Immature natural killer cell (primary cell): ENCODE measurements around the gene MELTF. TPM values are rescaled to one million over a fixed set of nuclear protein-coding genes. Genes with fewer than 3 reads are reported as not detected.

Experiments
- DNase-seq, 3 donors: peaks; one replicate each; pipeline ENCODE4 v3.0.0; 2022; ENCODE audit warnings: mixed read lengths in 1 of 3
- H3K27ac Mint-ChIP-seq, 6 donors: one replicate each; pipeline ENCODE4 v1.8.0; 2020; ENCODE audit warnings: mixed read lengths in 6 of 6, mild to moderate bottlenecking in 5 of 6, inconsistent platforms in 4 of 6, moderate library complexity in 3 of 6
- H3K27me3 Mint-ChIP-seq, 3 donors: one replicate each; pipeline ENCODE4 v1.8.0; 2020 to 2021; ENCODE audit warnings: low read depth in 3 of 3, mild to moderate bottlenecking in 3 of 3, mixed read lengths in 3 of 3, moderate library complexity in 3 of 3, inconsistent platforms in 1 of 3
- H3K36me3 Mint-ChIP-seq, 3 donors: one replicate each; pipeline ENCODE4 v1.8.0; 2020; ENCODE audit warnings: mixed read lengths in 3 of 3, inconsistent platforms in 2 of 3, mild to moderate bottlenecking in 2 of 3
- H3K4me1 Mint-ChIP-seq, 2 donors: one replicate each; pipeline ENCODE4 v1.8.0; 2020; ENCODE audit warnings: inconsistent platforms in 2 of 2, mild to moderate bottlenecking in 2 of 2, mixed read lengths in 2 of 2, moderate library complexity in 1 of 2
- H3K4me3 Mint-ChIP-seq, 5 donors: one replicate each; pipeline ENCODE4 v1.8.0; 2020; ENCODE audit warnings: mild to moderate bottlenecking in 5 of 5, mixed read lengths in 5 of 5, inconsistent platforms in 3 of 5, moderate library complexity in 3 of 5
- H3K9me3 Mint-ChIP-seq, 6 donors: one replicate each; pipeline ENCODE4 v1.8.0; 2020; ENCODE audit warnings: mild to moderate bottlenecking in 6 of 6, mixed read lengths in 6 of 6, inconsistent platforms in 4 of 6, moderate library complexity in 3 of 6
- polyA plus RNA-seq, 3 donors: library from polyadenylated mRNA; unstranded; fragments of 300-500 nt; fragmentation: Illumina TruSeq; gene quantifications; one replicate each; pipeline ENCODE4 v1.2.3, GENCODE V29; 2021

Gene MELTF
- polyA plus RNA-seq, 3 donors from 2014 or later: 1.1 to 1.3 TPM; not detected in 1

DNA sequence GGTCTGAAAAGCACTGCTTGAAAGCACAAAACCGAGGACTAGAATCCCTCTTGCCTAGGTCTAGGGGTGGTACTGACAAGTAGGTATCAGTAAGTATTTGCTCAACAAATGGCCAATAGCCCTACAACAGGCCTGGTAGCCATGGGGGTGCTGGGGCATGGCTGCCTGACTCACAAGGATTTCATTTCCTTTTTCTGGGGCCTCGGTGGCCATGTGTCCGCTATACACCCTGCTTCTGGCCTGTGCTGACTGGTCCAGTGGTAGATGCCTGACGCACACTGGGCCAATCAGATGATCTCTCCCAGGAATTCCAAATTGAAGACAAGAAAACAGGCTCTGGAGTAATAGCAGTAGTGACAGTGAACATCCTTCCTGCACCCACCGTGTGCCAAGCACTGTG is 29.4 kb downstream of the MELTF start:
- peaks cover 16 to 17% of the 10 kb centered on the region in 2 donors for H3K4me1 Mint-ChIP-seq
- H3K27me3 Mint-ChIP-seq: peaks cover 3% of the 10 kb centered on the region in 3 donors
- no peak for DNase-seq
- H3K36me3 Mint-ChIP-seq: no peaks in the 10 kb centered on the region
- no peaks in the 10 kb centered on the region for H3K9me3 Mint-ChIP-seq
- H3K27ac Mint-ChIP-seq: no peak overlapping the region
- H3K4me3 Mint-ChIP-seq: no peak overlapping the region

DNA sequence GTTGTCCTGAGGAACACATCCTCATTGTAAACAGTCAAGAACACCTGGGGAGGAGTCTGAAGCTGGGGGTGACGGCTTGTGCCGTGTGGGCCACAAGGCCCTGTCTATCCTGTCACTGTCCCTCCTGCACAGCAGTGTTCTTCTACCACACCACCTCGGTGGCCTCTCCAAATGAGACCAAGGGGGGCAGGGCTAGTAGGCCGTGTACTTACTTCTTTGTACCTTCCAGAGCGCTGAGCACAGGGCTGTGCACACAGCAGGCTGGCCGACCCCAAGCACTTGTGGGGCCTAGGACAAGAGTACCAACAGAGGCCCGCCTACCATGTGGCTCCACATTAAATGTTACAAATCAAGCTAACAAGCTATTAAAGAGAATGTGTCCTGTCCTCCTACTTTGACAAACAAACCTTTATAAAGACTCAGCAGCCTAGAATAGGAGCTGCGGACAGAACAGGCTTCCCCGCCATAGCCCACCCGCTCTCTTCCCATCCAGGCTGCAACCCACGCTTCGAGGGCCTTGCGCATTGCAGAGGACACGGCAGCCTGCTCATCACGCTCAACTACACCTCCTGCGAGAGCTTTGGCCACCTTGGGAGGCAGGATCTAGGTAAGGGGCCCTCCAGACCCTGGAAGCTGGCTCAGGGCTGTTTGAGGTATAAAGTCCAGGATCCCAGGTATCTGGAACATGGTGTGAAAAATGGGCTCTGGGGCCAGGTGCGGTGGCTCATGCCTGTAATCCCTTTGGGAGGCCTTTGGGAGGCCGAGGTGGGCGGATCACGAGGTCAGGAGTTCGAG is 30.5 kb downstream of the MELTF start:
- no peaks in the 10 kb centered on the region for H3K36me3 Mint-ChIP-seq
- H3K4me3 Mint-ChIP-seq: no peak overlapping the region
- no peaks in the 10 kb centered on the region for H3K9me3 Mint-ChIP-seq
- H3K4me1 Mint-ChIP-seq: peaks cover 10 to 13% of the 10 kb centered on the region in 2 donors
- H3K27me3 Mint-ChIP-seq: peaks cover 0 to 3% (median 3%) of the 10 kb centered on the region in 3 donors
- no peak overlapping the region for H3K27ac Mint-ChIP-seq
- no peak for DNase-seq

DNA sequence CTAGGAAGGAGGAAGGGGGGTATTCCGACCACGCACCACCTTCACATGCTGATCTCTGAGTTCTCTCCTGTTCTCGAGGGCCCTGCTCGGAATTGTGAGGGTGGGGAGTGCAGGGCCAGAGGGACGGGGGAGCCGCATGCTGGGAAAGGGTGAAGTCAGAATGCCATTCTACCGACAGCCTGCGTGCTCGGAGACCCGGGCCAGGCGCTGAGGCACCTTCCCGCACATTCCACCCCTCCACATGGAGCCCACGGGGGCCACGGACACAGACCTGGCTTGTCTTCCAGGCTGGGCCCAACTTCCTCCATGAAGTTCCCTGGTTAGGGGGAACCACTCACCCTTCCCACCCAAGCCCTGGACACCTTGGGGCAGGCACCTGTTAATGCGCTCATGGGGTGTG is 32.3 kb downstream of the MELTF start:
- Mint-ChIP-seq H3K36me3 (no peaks in the 10 kb centered on the region), H3K9me3 (no peaks in the 10 kb centered on the region), H3K4me1 (peaks cover 6 to 7% of the 10 kb centered on the region in 2 donors), H3K27me3 (peaks cover 0 to 3% (median 3%) of the 10 kb centered on the region in 3 donors), H3K4me3 (no peak overlapping the region), H3K27ac (no peak overlapping the region)
- no peak for DNase-seq

- Mint-ChIP-seq H3K27ac (no peak overlapping the region), H3K9me3 (no peaks in the 10 kb centered on the region), H3K4me3 (no peak overlapping the region), H3K27me3 (peaks cover 0 to 3% (median 2%) of the 10 kb centered on the region in 3 donors), H3K4me1 (peaks cover 4 to 5% of the 10 kb centered on the region in 2 donors), H3K36me3 (no peaks in the 10 kb centered on the region)
- no peak for DNase-seq
These were observed 33.0 kb downstream of the MELTF start for GRCh38 chr3:196996454-196997265.

- Mint-ChIP-seq H3K27ac (no peak overlapping the region), H3K4me3 (no peak overlapping the region), H3K4me1 (no peaks in the 10 kb centered on the region), H3K9me3 (no peaks in the 10 kb centered on the region), H3K36me3 (no peaks in the 10 kb centered on the region), H3K27me3 (peaks cover 0 to 3% (median 0%) of the 10 kb centered on the region in 3 donors)
- no peak for DNase-seq
These were observed 33.8 kb downstream of the MELTF start for GRCh38 chr3:196995646-196996355.

DNA sequence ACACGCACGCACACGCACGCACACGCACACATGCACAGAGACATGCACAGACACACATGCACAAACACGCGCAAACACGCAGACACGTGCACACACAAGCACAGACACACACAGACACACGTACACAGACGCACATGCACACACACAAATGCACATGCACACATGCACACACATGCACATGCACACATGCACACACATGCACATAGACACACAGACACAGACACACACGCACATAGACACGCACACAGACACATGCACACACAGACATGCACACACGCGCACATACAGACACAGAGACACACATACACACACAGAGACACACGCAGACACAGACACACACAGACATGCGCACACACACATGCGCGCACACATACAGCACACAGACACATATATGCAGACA is 34.6 kb downstream of the MELTF start:
- H3K27ac Mint-ChIP-seq: no peak overlapping the region
- H3K36me3 Mint-ChIP-seq: no peaks in the 10 kb centered on the region
- no peaks in the 10 kb centered on the region for H3K9me3 Mint-ChIP-seq
- no peaks in the 10 kb centered on the region for H3K4me1 Mint-ChIP-seq
- no peak for DNase-seq
- peaks cover 0 to 3% (median 0%) of the 10 kb centered on the region in 3 donors for H3K27me3 Mint-ChIP-seq
- no peak overlapping the region for H3K4me3 Mint-ChIP-seq

DNA sequence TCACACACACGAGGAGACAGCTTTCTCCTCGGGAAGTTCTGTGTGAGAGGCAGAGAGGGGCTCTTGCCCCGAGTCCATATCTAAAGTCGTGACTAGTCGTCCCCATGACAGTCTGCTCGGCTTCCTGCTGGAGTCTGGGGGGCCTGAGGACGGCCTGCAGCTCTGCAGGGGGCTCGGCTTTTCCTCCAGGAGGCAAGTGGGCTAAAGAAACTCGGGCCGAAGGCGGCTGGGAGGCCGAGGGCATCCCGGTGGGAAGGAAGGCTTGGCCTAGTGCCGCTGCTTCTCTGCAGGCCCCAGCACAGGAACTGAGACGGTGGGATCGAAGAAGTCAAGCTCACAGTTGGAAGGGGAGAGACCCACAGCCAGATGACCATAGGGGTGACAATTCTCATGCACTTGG is 35.6 kb downstream of the MELTF start:
- no peak for DNase-seq
- Mint-ChIP-seq H3K9me3 (no peaks in the 10 kb centered on the region), H3K27ac (no peak overlapping the region), H3K36me3 (no peaks in the 10 kb centered on the region), H3K4me3 (no peak overlapping the region), H3K4me1 (no peaks in the 10 kb centered on the region), H3K27me3 (peaks cover 0 to 2% (median 0%) of the 10 kb centered on the region in 3 donors)

- H3K4me1 Mint-ChIP-seq: no peaks in the 10 kb centered on the region
These were observed 37.1 kb downstream of the MELTF start for GRCh38 chr3:196992461-196993065.

GRCh38 chr3:196991581-196992460 is 37.8 kb downstream of the MELTF start:
- H3K27me3 Mint-ChIP-seq: peaks cover 0 to 4% (median 0%) of the 10 kb centered on the region in 3 donors
- peaks cover 0 to under 1% (median 0%) of the 10 kb centered on the region in 6 donors for H3K9me3 Mint-ChIP-seq
- no peak for DNase-seq
- no peaks in the 10 kb centered on the region for H3K4me1 Mint-ChIP-seq
- no peaks in the 10 kb centered on the region for H3K36me3 Mint-ChIP-seq
- H3K4me3 Mint-ChIP-seq: no peak overlapping the region
- no peak overlapping the region for H3K27ac Mint-ChIP-seq

More at GRCh38 chr3:196992461-196993065, 37.1 kb downstream of the MELTF start:
- Mint-ChIP-seq H3K27ac (no peak overlapping the region), H3K9me3 (no peaks in the 10 kb centered on the region), H3K27me3 (peaks cover 0 to 4% (median 0%) of the 10 kb centered on the region in 3 donors), H3K36me3 (no peaks in the 10 kb centered on the region), H3K4me3 (no peak overlapping the region)
- DNase-seq: no peak

- H3K4me3 Mint-ChIP-seq: no peak overlapping the region
- no peak for DNase-seq
- no peaks in the 10 kb centered on the region for H3K4me1 Mint-ChIP-seq
- H3K27ac Mint-ChIP-seq: no peak overlapping the region
- peaks cover 0 to 2% (median 0%) of the 10 kb centered on the region in 6 donors for H3K9me3 Mint-ChIP-seq
- no peaks in the 10 kb centered on the region for H3K36me3 Mint-ChIP-seq
- peaks cover 0 to 3% (median 2%) of the 10 kb centered on the region in 3 donors for H3K27me3 Mint-ChIP-seq
These were observed 39.0 kb downstream of the MELTF start for GRCh38 chr3:196990601-196991007.

- H3K4me1 Mint-ChIP-seq: no peaks in the 10 kb centered on the region
- H3K9me3 Mint-ChIP-seq: peaks cover 0 to 2% (median 0%) of the 10 kb centered on the region in 6 donors
- peaks cover 0 to 4% (median 2%) of the 10 kb centered on the region in 3 donors for H3K27me3 Mint-ChIP-seq
- DNase-seq: no peak
- no peak overlapping the region for H3K27ac Mint-ChIP-seq
- H3K4me3 Mint-ChIP-seq: no peak overlapping the region
- H3K36me3 Mint-ChIP-seq: no peaks in the 10 kb centered on the region
These were observed 39.8 kb downstream of the MELTF start for GRCh38 chr3:196989721-196990262.

DNA sequence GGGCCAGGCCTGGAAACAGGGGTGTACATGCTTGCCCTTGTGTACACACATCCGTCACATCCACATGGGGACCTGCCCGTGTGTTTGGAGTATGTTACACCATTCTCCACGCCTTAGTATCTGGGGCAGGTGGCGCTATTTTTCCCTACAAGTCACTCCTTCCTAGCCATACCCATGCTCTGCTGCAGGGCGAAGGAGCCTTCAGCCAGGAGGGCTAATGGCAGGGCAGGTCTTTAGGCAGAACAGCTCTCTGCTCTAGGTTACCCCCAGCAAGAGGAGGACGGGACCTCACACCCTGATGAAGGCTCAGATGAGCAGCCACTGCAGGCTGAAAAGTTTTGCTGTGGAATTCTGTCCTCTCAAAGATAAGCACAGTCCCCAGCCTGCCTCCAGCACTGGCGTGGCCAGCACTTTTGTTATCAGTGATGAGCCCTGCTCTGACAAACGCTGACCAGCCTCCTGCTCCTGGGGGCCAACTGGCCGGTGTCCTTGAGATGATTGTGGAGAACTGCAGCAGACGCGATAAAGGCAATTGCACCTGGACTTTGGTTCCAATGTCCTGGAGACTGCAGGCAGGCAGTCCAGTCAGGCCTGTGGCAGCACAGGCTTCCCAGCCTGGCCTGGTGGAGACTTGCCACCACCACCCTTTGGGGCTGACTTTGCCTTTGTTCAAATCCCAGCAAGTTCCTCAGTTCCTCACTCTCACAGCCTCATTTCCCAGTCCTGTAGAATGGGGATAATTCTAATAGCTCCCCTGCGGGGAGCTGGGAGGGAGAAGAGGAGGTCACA is 41.2 kb downstream of the MELTF start:
- H3K27ac Mint-ChIP-seq: no peak overlapping the region
- peaks cover 0 to 3% (median 3%) of the 10 kb centered on the region in 6 donors for H3K9me3 Mint-ChIP-seq
- H3K27me3 Mint-ChIP-seq: peaks cover 2 to 6% (median 3%) of the 10 kb centered on the region in 3 donors
- H3K4me1 Mint-ChIP-seq: no peaks in the 10 kb centered on the region
- H3K4me3 Mint-ChIP-seq: no peak overlapping the region
- H3K36me3 Mint-ChIP-seq: peaks cover 0 to 2% (median under 1%) of the 10 kb centered on the region in 3 donors
- DNase-seq: no peak
